ENCODE measurements around the gene LPIN1. TPM values are rescaled to one million over a fixed set of nuclear protein-coding genes. Genes with fewer than 3 reads are reported as not detected.
"Not testable (repeated sequence)": the region's sequence is repeated elsewhere in the genome, so short reads cannot be mapped to it uniquely, and the experiment has no call there.

Gene LPIN1
- total RNA-seq, 1 donor from 2014 or later = 62.4 TPM

- intact Hi-C loops (cut with DNase I) = no loop called here
These were observed 51.4 kb downstream of the LPIN1 start for GRCh38 chr2:11797846-11798245.

GRCh38 chr2:11798701-11799435 is 52.4 kb downstream of the LPIN1 start:
- DNase-seq = no peak
- no peak for ATAC-seq (ENCODE audit: poor library complexity)
- intact Hi-C loops (cut with DNase I) = no loop called here

More at GRCh38 chr2:11797846-11798245, 51.4 kb downstream of the LPIN1 start:
- ATAC-seq (ENCODE audit: poor library complexity) (no peak), DNase-seq (no peak)

- intact Hi-C loops (cut with DNase I) = no loop called here
- ATAC-seq (ENCODE audit: poor library complexity) = no peak
- no peak for DNase-seq
These were observed 53.4 kb downstream of the LPIN1 start for GRCh38 chr2:11799826-11800225.

- DNase-seq = no peak
- intact Hi-C loops (cut with DNase I) = no loop called here
- ATAC-seq (ENCODE audit: poor library complexity) = no peak
These were observed 56.4 kb downstream of the LPIN1 start for GRCh38 chr2:11802782-11803191.

GRCh38 chr2:11805024-11805423 is 58.6 kb downstream of the LPIN1 start:
- ATAC-seq (ENCODE audit: poor library complexity) = no peak
- DNase-seq = no peak
- intact Hi-C loops (cut with DNase I) = no loop called here

GRCh38 chr2:11805920-11806319 is 59.5 kb downstream of the LPIN1 start:
- intact Hi-C loops (cut with DNase I) = no loop called here
- ATAC-seq (ENCODE audit: poor library complexity) = no peak
- DNase-seq = no peak

GRCh38 chr2:11807156-11808015 is 61.0 kb downstream of the LPIN1 start:
- intact Hi-C loops (cut with DNase I) = no loop called here
- ATAC-seq (ENCODE audit: poor library complexity) (peak; percentile 68), DNase-seq (no peak)

GRCh38 chr2:11808016-11808400 is 61.6 kb downstream of the LPIN1 start:
- no peak for ATAC-seq (ENCODE audit: poor library complexity)
- no peak for DNase-seq
- intact Hi-C loops (cut with DNase I) = no loop called here

GRCh38 chr2:11809586-11810236 is 63.3 kb downstream of the LPIN1 start:
- DNase-seq = no peak
- intact Hi-C loops (cut with DNase I) = no loop called here
- ATAC-seq (ENCODE audit: poor library complexity) = no peak

- intact Hi-C loops (cut with DNase I) = no loop called here
- DNase-seq (no peak), ATAC-seq (ENCODE audit: poor library complexity) (no peak)
These were observed 64.0 kb downstream of the LPIN1 start for GRCh38 chr2:11810237-11810977.

- DNase-seq (no peak), ATAC-seq (ENCODE audit: poor library complexity) (peak; percentile 23)
- intact Hi-C loops (cut with DNase I) = no loop called here
These were observed 64.7 kb downstream of the LPIN1 start for GRCh38 chr2:11811036-11811654.

- intact Hi-C loops (cut with DNase I) = no loop called here
- ATAC-seq (ENCODE audit: poor library complexity) (no peak), DNase-seq (no peak)
These were observed 66.2 kb downstream of the LPIN1 start for GRCh38 chr2:11812466-11813248.

GRCh38 chr2:11813345-11813744 is 66.9 kb downstream of the LPIN1 start:
- not testable (repeated sequence) for ATAC-seq (ENCODE audit: poor library complexity)

GRCh38 chr2:11813951-11814350 is 67.5 kb downstream of the LPIN1 start:
- intact Hi-C loops (cut with DNase I) = no loop called here
- ATAC-seq (ENCODE audit: poor library complexity) (no peak), DNase-seq (no peak)

More at GRCh38 chr2:11813345-11813744, 66.9 kb downstream of the LPIN1 start:
- intact Hi-C loops (cut with DNase I); DNase-seq: not testable (repeated sequence)

GRCh38 chr2:11814979-11815510 is 68.6 kb downstream of the LPIN1 start:
- ATAC-seq (ENCODE audit: poor library complexity) = no peak
- intact Hi-C loops (cut with DNase I) = no loop called here
- no peak for DNase-seq

- intact Hi-C loops (cut with DNase I); DNase-seq; ATAC-seq (ENCODE audit: poor library complexity): not testable (repeated sequence)
These were observed 70.5 kb downstream of the LPIN1 start for GRCh38 chr2:11816935-11817334.

GRCh38 chr2:11819235-11819729 is 72.8 kb downstream of the LPIN1 start:
- no peak for ATAC-seq (ENCODE audit: poor library complexity)
- DNase-seq = no peak
- intact Hi-C loops (cut with DNase I) = no loop called here

Measured in Right ventricle myocardium superior (tissue), 1 donor.